GM23338 (cell line): ENCODE results near the gene ARL15.

Experiments
- CREB1 ChIP-seq: fragments of 250-450 bp; sonication (Bioruptor Pico); IDR thresholded peaks from 2 replicates; pipeline ENCODE4 v1.5.0; 2020; ENCODE audit warnings: low read depth, mild to moderate bottlenecking, moderate library complexity
- EZH2 ChIP-seq: fragments of 200-600 bp; sonication (generic); IDR thresholded peaks from one replicate; pipeline ENCODE4 v1.8.0; 2017; ENCODE audit warnings: antibody characterized with exemption, mild to moderate bottlenecking, low read depth; ENCODE audit not compliant: unreplicated experiment
- EZH2phosphoT487 ChIP-seq: fragments of 200-600 bp; sonication (generic); IDR thresholded peaks from one replicate; pipeline ENCODE4 v1.8.1; 2018; ENCODE audit warnings: antibody characterized with exemption; ENCODE audit not compliant: unreplicated experiment
- NANOG ChIP-seq: IDR thresholded peaks from 2 replicates; pipeline ENCODE4 v1.6.1; 2016; ENCODE audit warnings: antibody characterized with exemption, borderline replicate concordance
- POLR2AphosphoS5 ChIP-seq: IDR thresholded peaks from 2 replicates; pipeline ENCODE4 v1.6.1; 2016; ENCODE audit warnings: antibody characterized with exemption, low read depth
- REST ChIP-seq: IDR thresholded peaks from one replicate; pipeline ENCODE4 v1.6.1; 2018; ENCODE audit warnings: antibody characterized with exemption; ENCODE audit not compliant: unreplicated experiment
- TF ChIP-seq, protein P1 (sequence below), 2 experiments: fragments of 200-600 bp in 1 of 2; sonication (generic) in 1 of 2; conservative IDR thresholded peaks; 2 replicates each; pipeline versions ENCODE4 v1.5.1 to v1.6.1; 2016 to 2017; ENCODE audit warnings: antibody characterized with exemption in 2 of 2, low read depth in 2 of 2, mild to moderate bottlenecking in 2 of 2, moderate library complexity in 1 of 2

GRCh38 chr5:53956196-53956595, 354.2 kb downstream of the ARL15 start:
- TF ChIP-seq, protein P1, sequence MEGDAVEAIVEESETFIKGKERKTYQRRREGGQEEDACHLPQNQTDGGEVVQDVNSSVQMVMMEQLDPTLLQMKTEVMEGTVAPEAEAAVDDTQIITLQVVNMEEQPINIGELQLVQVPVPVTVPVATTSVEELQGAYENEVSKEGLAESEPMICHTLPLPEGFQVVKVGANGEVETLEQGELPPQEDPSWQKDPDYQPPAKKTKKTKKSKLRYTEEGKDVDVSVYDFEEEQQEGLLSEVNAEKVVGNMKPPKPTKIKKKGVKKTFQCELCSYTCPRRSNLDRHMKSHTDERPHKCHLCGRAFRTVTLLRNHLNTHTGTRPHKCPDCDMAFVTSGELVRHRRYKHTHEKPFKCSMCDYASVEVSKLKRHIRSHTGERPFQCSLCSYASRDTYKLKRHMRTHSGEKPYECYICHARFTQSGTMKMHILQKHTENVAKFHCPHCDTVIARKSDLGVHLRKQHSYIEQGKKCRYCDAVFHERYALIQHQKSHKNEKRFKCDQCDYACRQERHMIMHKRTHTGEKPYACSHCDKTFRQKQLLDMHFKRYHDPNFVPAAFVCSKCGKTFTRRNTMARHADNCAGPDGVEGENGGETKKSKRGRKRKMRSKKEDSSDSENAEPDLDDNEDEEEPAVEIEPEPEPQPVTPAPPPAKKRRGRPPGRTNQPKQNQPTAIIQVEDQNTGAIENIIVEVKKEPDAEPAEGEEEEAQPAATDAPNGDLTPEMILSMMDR (conservative IDR thresholded peaks at IDR 0.05; ENCODE audit: low read depth in 2 of 2): no peak
- TF ChIP-seq POLR2AphosphoS5 (no peak), EZH2phosphoT487 (no peak), REST (no peak), CREB1 (CRISPR knock-in tag) (no peak), EZH2 (no peak), NANOG (no peak)
